ENCODE measurements around the gene UBAC1.
"Not testable (repeated sequence)": the region's sequence is repeated elsewhere in the genome, so short reads cannot be mapped to it uniquely, and the experiment has no call there.

UBAC1 gene

GRCh38 chr9:135975834-135976233 is 14.7 kb upstream of the UBAC1 start:
- DNase-seq: no peak

- no peak for DNase-seq
Observed at GRCh38 chr9:135974220-135974573, 13.0 kb upstream of the UBAC1 start.

- DNase-seq: no peak
Observed at GRCh38 chr9:135973277-135974219, 12.4 kb upstream of the UBAC1 start.

- no peak for DNase-seq
Observed at GRCh38 chr9:135971892-135972291, 10.7 kb upstream of the UBAC1 start.

- no peak for DNase-seq
Observed at GRCh38 chr9:135971111-135971766, 10.1 kb upstream of the UBAC1 start.

GRCh38 chr9:135970128-135970815 is 9.1 kb upstream of the UBAC1 start:
- DNase-seq: no peak

- DNase-seq: no peak
Observed at GRCh38 chr9:135969064-135969683, 8.0 kb upstream of the UBAC1 start.

- DNase-seq: no peak
Observed at GRCh38 chr9:135968601-135969000, 7.4 kb upstream of the UBAC1 start.

- DNase-seq: no peak
Observed at GRCh38 chr9:135968083-135968476, 6.9 kb upstream of the UBAC1 start.

- DNase-seq: not testable (repeated sequence)
Observed at GRCh38 chr9:135966916-135967260, 5.7 kb upstream of the UBAC1 start.

GRCh38 chr9:135965124-135965756 is 4.1 kb upstream of the UBAC1 start:
- DNase-seq: no peak

- no peak for DNase-seq
Observed at GRCh38 chr9:135963938-135964337, 2.8 kb upstream of the UBAC1 start.

- no peak for DNase-seq
Observed at GRCh38 chr9:135963338-135963737, 2.2 kb upstream of the UBAC1 start.

GRCh38 chr9:135962696-135963307 is 1.6 kb upstream of the UBAC1 start:
- no peak for DNase-seq

GRCh38 chr9:135961811-135962695 is 880 bp upstream of the UBAC1 start:
- no peak for DNase-seq

- DNase-seq: no peak
Observed at GRCh38 chr9:135960411-135961276, 529 bp downstream of the UBAC1 start.

GRCh38 chr9:135959814-135960213 is 1.4 kb downstream of the UBAC1 start:
- DNase-seq: no peak

GRCh38 chr9:135958485-135958884 is 2.7 kb downstream of the UBAC1 start:
- no peak for DNase-seq

GRCh38 chr9:135957431-135957830 is 3.7 kb downstream of the UBAC1 start:
- no peak for DNase-seq

GRCh38 chr9:135956802-135957174 is 4.4 kb downstream of the UBAC1 start:
- DNase-seq: no peak
